ENCODE data around the gene PPIL1.

The PPIL1 gene

DNA sequence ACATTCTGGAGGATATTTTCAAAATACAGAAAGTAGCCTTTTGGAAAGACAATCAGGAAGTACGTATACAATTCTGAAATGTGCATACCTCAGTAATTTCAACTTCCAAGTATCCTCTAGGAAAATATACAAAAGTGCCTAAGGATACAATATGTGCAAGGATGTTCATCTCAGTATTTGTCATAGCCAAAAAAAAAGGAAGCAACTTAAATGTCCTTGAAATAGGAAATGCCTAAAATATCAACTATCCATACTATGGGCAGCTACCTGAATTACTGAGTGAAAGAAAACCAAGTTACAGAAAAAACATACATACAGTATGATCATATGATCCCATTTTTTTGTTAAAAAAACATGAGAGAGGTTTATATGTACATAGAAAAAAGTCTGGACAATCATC is 1.5 kb downstream of the PPIL1 start:
- H3K36me3 Mint-ChIP-seq (ENCODE audit: low read depth), result peaks cover 21% of the 10 kb centered on the region
- peaks cover 26% of the 10 kb centered on the region for H3K4me1 Mint-ChIP-seq
- H3K27me3 Mint-ChIP-seq (ENCODE audit: low read depth), result no peaks in the 10 kb centered on the region
- peak overlapping the region; percentile 99 to 100 (median 100) for H3K27ac Mint-ChIP-seq
- peak overlapping the region; percentile 93 to 96 (median 96) for H3K4me3 Mint-ChIP-seq
- no peaks in the 10 kb centered on the region for H3K9me3 Mint-ChIP-seq
- TF ChIP-seq, protein P1, sequence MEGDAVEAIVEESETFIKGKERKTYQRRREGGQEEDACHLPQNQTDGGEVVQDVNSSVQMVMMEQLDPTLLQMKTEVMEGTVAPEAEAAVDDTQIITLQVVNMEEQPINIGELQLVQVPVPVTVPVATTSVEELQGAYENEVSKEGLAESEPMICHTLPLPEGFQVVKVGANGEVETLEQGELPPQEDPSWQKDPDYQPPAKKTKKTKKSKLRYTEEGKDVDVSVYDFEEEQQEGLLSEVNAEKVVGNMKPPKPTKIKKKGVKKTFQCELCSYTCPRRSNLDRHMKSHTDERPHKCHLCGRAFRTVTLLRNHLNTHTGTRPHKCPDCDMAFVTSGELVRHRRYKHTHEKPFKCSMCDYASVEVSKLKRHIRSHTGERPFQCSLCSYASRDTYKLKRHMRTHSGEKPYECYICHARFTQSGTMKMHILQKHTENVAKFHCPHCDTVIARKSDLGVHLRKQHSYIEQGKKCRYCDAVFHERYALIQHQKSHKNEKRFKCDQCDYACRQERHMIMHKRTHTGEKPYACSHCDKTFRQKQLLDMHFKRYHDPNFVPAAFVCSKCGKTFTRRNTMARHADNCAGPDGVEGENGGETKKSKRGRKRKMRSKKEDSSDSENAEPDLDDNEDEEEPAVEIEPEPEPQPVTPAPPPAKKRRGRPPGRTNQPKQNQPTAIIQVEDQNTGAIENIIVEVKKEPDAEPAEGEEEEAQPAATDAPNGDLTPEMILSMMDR (IDR thresholded peaks at IDR 0.05; ENCODE audit: unreplicated experiment in 3 of 3), result no peak

DNA sequence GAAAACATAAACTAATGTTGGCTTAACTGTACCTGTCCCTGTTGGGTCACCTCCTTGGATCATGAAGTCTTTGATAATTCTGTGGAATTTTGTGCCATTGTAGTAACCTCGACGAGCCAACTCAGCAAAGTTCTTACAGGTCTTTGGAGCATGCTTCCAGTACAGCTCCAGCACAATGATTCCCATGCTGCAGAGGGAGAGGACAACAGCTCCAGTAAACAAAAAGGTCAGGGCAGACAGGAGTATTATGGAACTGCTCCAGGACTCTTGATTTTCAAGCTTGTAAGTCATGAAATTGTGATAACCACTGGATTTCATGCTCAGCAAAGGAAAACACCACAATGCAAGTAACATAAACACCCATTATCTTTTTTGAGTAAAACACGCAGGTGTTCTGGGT is 2.9 kb downstream of the PPIL1 start:
- peaks cover 32% of the 10 kb centered on the region for H3K4me1 Mint-ChIP-seq
- H3K27me3 Mint-ChIP-seq (ENCODE audit: low read depth), result no peaks in the 10 kb centered on the region
- H3K36me3 Mint-ChIP-seq (ENCODE audit: low read depth), result peaks cover 32% of the 10 kb centered on the region
- peak overlapping the region in 2 of 3 experiments; percentile 35 to 72 for H3K4me3 Mint-ChIP-seq
- TF ChIP-seq, protein P1 (IDR thresholded peaks at IDR 0.05; ENCODE audit: unreplicated experiment in 3 of 3), result no peak
- H3K27ac Mint-ChIP-seq, result no peak overlapping the region
- H3K9me3 Mint-ChIP-seq, result no peaks in the 10 kb centered on the region

DNA sequence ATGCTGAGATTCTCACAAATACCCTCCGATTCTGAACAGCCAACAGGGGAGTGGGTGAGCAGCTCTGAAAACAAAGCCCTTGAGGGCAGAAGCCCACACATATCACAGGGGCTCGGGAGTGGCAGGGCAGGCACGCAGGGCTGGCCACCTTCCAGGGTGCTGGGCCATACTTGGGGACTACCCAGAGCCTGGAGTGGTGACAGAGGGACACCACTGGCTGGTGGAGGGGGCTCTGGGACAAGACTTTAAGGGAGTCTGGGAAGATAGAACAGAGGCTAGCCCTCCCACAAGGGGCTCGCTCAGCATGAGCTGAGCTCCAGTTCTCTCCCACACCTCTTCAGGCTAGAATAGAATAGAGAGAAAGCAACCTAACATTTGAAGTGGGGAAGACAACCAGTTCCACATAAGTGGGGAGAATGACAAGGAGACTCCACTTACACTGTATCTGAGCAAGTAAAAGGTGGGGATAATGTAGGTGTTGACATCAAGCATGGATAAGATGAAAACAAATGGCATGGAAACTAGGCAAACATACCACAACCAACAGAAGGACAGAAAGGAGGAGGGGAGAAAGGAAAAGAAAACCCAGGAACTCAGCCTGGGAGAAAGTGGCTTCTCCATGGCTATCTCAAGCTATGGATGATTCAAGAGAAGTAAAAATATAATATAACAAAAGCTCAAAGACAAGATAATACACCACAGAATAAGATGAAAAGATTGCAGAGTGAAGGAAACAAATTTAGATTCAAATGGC is 7.0 kb downstream of the PPIL1 start:
- H3K4me3 Mint-ChIP-seq, result no peak overlapping the region
- H3K36me3 Mint-ChIP-seq (ENCODE audit: low read depth), result peaks cover 64% of the 10 kb centered on the region
- TF ChIP-seq, protein P1 (IDR thresholded peaks at IDR 0.05; ENCODE audit: unreplicated experiment in 3 of 3), result no peak
- H3K27me3 Mint-ChIP-seq (ENCODE audit: low read depth), result no peaks in the 10 kb centered on the region
- H3K27ac Mint-ChIP-seq, result peak overlapping the region in 1 of 3 experiments; percentile 34
- peaks cover 27% of the 10 kb centered on the region for H3K4me1 Mint-ChIP-seq
- H3K9me3 Mint-ChIP-seq, result no peaks in the 10 kb centered on the region

DNA sequence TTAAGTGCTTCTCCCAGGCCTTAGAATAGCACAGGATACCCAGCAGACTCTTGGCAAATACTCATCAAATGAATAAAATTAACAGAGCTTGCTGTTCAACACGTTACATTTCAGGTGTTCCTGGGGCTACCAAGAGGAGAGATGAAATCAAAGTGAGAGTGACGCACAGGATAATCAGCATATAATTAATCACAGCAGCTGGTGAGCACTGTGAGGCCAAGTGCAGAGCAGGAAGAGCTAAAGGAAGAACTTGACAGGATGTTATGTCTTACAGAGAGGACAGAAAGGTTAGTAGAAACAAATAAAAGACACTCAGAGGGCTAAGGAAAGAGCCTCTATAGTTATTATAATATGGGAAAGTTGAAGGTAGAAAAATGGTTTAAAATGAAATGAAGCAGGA is 8.8 kb downstream of the PPIL1 start:
- H3K4me1 Mint-ChIP-seq, result peaks cover 27% of the 10 kb centered on the region
- H3K27me3 Mint-ChIP-seq (ENCODE audit: low read depth), result no peaks in the 10 kb centered on the region
- TF ChIP-seq, protein P1 (IDR thresholded peaks at IDR 0.05; ENCODE audit: unreplicated experiment in 3 of 3), result no peak
- H3K9me3 Mint-ChIP-seq, result no peaks in the 10 kb centered on the region
- no peak overlapping the region for H3K27ac Mint-ChIP-seq
- peaks cover 65% of the 10 kb centered on the region for H3K36me3 Mint-ChIP-seq (ENCODE audit: low read depth)
- no peak overlapping the region for H3K4me3 Mint-ChIP-seq

DNA sequence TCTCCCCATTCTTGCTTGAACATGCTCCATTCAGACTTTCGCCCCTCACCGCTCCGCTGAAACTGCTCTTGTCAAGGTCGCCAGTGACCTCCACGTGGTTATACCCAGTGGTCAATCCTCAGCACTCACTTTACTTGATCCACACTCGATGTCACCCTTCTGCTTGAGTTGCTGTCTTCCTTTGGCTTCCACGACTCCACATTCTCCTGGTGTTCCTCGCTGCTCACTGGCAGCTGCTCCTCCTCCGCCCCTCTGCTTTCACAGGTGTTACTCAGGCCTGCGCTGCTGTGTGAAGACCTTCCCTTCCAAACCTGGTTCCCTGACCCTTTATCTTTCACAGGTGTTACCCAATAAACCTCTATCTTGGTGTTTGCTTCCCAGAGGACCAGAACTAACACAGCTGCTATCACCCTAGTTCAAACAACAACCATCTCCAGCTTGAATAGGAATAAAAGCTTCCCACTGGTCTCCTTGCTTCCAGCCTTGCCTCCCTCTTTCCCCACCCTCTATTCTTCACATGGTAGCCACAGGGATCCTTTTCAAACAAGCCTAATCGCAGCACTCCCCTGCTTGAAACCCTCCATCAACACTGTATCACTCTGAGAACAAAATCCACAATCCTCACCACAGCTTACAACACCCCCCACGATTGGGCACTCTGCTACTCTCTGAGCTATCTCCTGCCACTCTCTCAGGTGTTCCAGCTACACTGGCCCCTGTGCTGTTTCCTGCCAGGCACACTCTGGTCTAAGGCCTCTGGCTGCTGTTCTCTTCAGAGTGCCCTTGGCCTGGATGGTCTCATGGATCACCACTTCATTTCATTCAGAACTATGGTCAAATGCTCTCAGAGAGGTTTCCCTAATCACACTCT is 10.7 kb downstream of the PPIL1 start:
- peaks cover 28% of the 10 kb centered on the region for H3K4me1 Mint-ChIP-seq
- TF ChIP-seq, protein P1 (IDR thresholded peaks at IDR 0.05; ENCODE audit: unreplicated experiment in 3 of 3), result no peak
- H3K27ac Mint-ChIP-seq, result no peak overlapping the region
- H3K27me3 Mint-ChIP-seq (ENCODE audit: low read depth), result no peaks in the 10 kb centered on the region
- H3K9me3 Mint-ChIP-seq, result no peaks in the 10 kb centered on the region
- H3K4me3 Mint-ChIP-seq, result no peak overlapping the region
- peaks cover 69% of the 10 kb centered on the region for H3K36me3 Mint-ChIP-seq (ENCODE audit: low read depth)

Measured in nephron (organoid).